Natural killer cell (primary cell): ENCODE results near the gene HOOK1. TPM values are rescaled to one million over a fixed set of nuclear protein-coding genes. Genes with fewer than 3 reads are reported as not detected.

Experiments
- ATAC-seq, 3 donors: fragments of 150-1000 bp in 2 of 3; fragments of 200-7000 bp in 1 of 3; cut with Tn5 transposase; 1 replicate in 1 of 3; 2 replicates in 2 of 3; pipeline ENCODE4 v1.10.0; 2021; ENCODE audit warnings: mild to moderate bottlenecking in 2 of 3, moderate library complexity in 2 of 3
- DNase-seq, 2 donors: peaks; one replicate each; pipeline versions ENCODE4 v3.0.0 to v3.0.0-alpha.2; 2013 to 2021; ENCODE audit warnings: mixed read lengths in 1 of 2
- H3K27ac ChIP-seq: one replicate; pipeline ENCODE4 v1.5.1; 2013; ENCODE audit warnings: mild to moderate bottlenecking, low read length
- H3K27me3 ChIP-seq: one replicate; pipeline ENCODE4 v1.6.1; 2013; ENCODE audit warnings: low read length; ENCODE audit not compliant: control insufficient read depth, insufficient read depth
- H3K36me3 ChIP-seq: one replicate; pipeline ENCODE4 v1.6.1; 2013; ENCODE audit warnings: low read length; ENCODE audit not compliant: control insufficient read depth, insufficient read depth
- H3K4me1 ChIP-seq: one replicate; pipeline ENCODE4 v1.6.1; 2013; ENCODE audit warnings: low read length; ENCODE audit not compliant: control insufficient read depth, insufficient read depth
- H3K4me3 ChIP-seq: one replicate; pipeline ENCODE4 v1.5.1; 2013; ENCODE audit warnings: low read length
- H3K9me3 ChIP-seq: one replicate; pipeline ENCODE4 v1.6.1; 2013; ENCODE audit warnings: low read length; ENCODE audit not compliant: control insufficient read depth, insufficient read depth
- H3K27ac Mint-ChIP-seq, 2 donors: one replicate each; pipeline ENCODE4 v1.8.0; 2022; ENCODE audit warnings: mild to moderate bottlenecking in 2 of 2, mixed read lengths in 2 of 2, moderate library complexity in 1 of 2
- H3K27me3 Mint-ChIP-seq, 2 donors: one replicate each; pipeline ENCODE4 v1.8.0; 2022; ENCODE audit warnings: low read depth in 2 of 2, mixed read lengths in 2 of 2
- H3K36me3 Mint-ChIP-seq: one replicate; pipeline ENCODE4 v1.8.0; 2022; ENCODE audit warnings: mixed read lengths
- H3K4me1 Mint-ChIP-seq, 2 donors: one replicate each; pipeline ENCODE4 v1.8.0; 2022; ENCODE audit warnings: mixed read lengths in 2 of 2
- H3K4me3 Mint-ChIP-seq: one replicate; pipeline ENCODE4 v1.8.0; 2022; ENCODE audit warnings: mild to moderate bottlenecking, moderate library complexity, mixed read lengths
- H3K9me3 Mint-ChIP-seq, 2 donors: one replicate each; pipeline ENCODE4 v1.8.0; 2022; ENCODE audit warnings: mixed read lengths in 2 of 2
- CTCF ChIP-seq: fragments of 200-600 bp; IDR thresholded peaks from one replicate; pipeline ENCODE4 v1.8.0; 2022; ENCODE audit warnings: antibody characterized with exemption
- WGBS: methylation state at CpG from one replicate; pipeline ENCODE4 v1.1.7; 2013; ENCODE audit warnings: missing lambda C conversion rate; ENCODE audit not compliant: insufficient coverage; 5-methylcytosine and 5-hydroxymethylcytosine counted together
- intact Hi-C: fragments of 100-400 bp; cut with micrococcal nuclease; formaldehyde crosslinking; loops from one replicate; pipeline ENCODE4 v1.14.2; 2022
- total RNA-seq, 4 donors: library from RNA; stranded (reverse); fragments of 120-200 nt in 1 of 4; gene quantifications; one replicate each; pipeline versions ENCODE4 v1.2.3 to v1.2.4, GENCODE V29; 2013 to 2022

HOOK1 gene
- total RNA-seq, 3 donors from 2014 or later (not counting 1 experiment from before 2014, with no cell fraction given) = 2.6 to 3.9 (median 2.7) TPM

GRCh38 chr1:59877108-59877682 lies 62.4 kb downstream of the HOOK1 start:
- H3K9me3 ChIP-seq = peaks cover 6% of the 10 kb centered on the region
- DNase-seq (no peak), ATAC-seq (no peak)
- TF ChIP-seq CTCF = no peak
- peaks cover 8% of the 10 kb centered on the region for H3K36me3 Mint-ChIP-seq
- no peak overlapping the region for H3K4me3 Mint-ChIP-seq
- H3K27ac ChIP-seq = no peak overlapping the region
- intact Hi-C loops = no loop called here
- H3K27me3 Mint-ChIP-seq = no peaks in the 10 kb centered on the region
- no peaks in the 10 kb centered on the region for H3K4me1 Mint-ChIP-seq
- H3K27me3 ChIP-seq = no peaks in the 10 kb centered on the region
- H3K36me3 ChIP-seq = no peaks in the 10 kb centered on the region
- H3K27ac Mint-ChIP-seq = no peak overlapping the region
- peaks cover 3 to 4% of the 10 kb centered on the region in 2 donors for H3K9me3 Mint-ChIP-seq
- no peaks in the 10 kb centered on the region for H3K4me1 ChIP-seq
- H3K4me3 ChIP-seq = no peak overlapping the region
- 86% methylated on average over 1 of the region's 2 CpGs for whole genome bisulfite sequencing

GRCh38 chr1:59878370-59878769 lies 63.6 kb downstream of the HOOK1 start:
- no peak for DNase-seq
- H3K27me3 ChIP-seq = no peaks in the 10 kb centered on the region
- TF ChIP-seq CTCF = no peak
- Mint-ChIP-seq H3K27me3 (peaks cover 0 to 8% of the 10 kb centered on the region in 2 donors), H3K27ac (no peak overlapping the region), H3K4me3 (no peak overlapping the region), H3K4me1 (no peaks in the 10 kb centered on the region), H3K36me3 (peaks cover 8% of the 10 kb centered on the region), H3K9me3 (peaks cover 3 to 4% of the 10 kb centered on the region in 2 donors)
- H3K27ac ChIP-seq = no peak overlapping the region
- intact Hi-C loops = loop anchor here (2.0 kb wide), 1 partner anchor 68 kb away; no protein-coding TSS in a partner anchor
- 82% methylated on average over 3 of the region's 3 CpGs for WGBS
- no peaks in the 10 kb centered on the region for H3K36me3 ChIP-seq
- peaks cover 6% of the 10 kb centered on the region for H3K9me3 ChIP-seq
- ATAC-seq = no peak
- H3K4me1 ChIP-seq = no peaks in the 10 kb centered on the region
- H3K4me3 ChIP-seq = no peak overlapping the region

GRCh38 chr1:59879574-59879973 lies 64.8 kb downstream of the HOOK1 start:
- H3K36me3 Mint-ChIP-seq = peaks cover 8% of the 10 kb centered on the region
- H3K4me3 Mint-ChIP-seq = no peak overlapping the region
- 67% methylated on average over 3 of the region's 5 CpGs for WGBS
- DNase-seq (peak in 1 of 2 donors; percentile 75), ATAC-seq (peak in 2 of 3 donors; percentile 44 to 48)
- TF ChIP-seq CTCF = no peak
- Histone ChIP-seq H3K27ac (no peak overlapping the region), H3K27me3 (no peaks in the 10 kb centered on the region), H3K4me1 (no peaks in the 10 kb centered on the region), H3K4me3 (no peak overlapping the region), H3K9me3 (peaks cover 6% of the 10 kb centered on the region), H3K36me3 (no peaks in the 10 kb centered on the region)
- H3K9me3 Mint-ChIP-seq = peaks cover 3 to 4% of the 10 kb centered on the region in 2 donors
- H3K27ac Mint-ChIP-seq = no peak overlapping the region
- H3K4me1 Mint-ChIP-seq = no peaks in the 10 kb centered on the region
- intact Hi-C loops = loop anchor here (2.0 kb wide), 1 partner anchor 67 kb away; no protein-coding TSS in a partner anchor
- H3K27me3 Mint-ChIP-seq = peaks cover 11 to 14% of the 10 kb centered on the region in 2 donors
